GM06990 (cell line): ENCODE data around the gene TSKS.

Experiments
- DNase-seq: peaks from one replicate; pipeline ENCODE4 v3.0.0-alpha.2; 2011; ENCODE audit not compliant: insufficient read length; ENCODE audit errors: extremely low read depth
- H3K27me3 ChIP-seq: replicated peaks from 2 replicates; pipeline ENCODE4 v1.6.0; 2011; ENCODE audit warnings: low read length; ENCODE audit not compliant: control insufficient read depth, insufficient read depth
- H3K36me3 ChIP-seq: 2 replicates; pipeline ENCODE4 v1.5.1; 2011; ENCODE audit warnings: low read length; ENCODE audit not compliant: control insufficient read depth, insufficient read depth
- H3K4me3 ChIP-seq: replicated peaks from 2 replicates; pipeline ENCODE4 v1.5.1; 2011; ENCODE audit warnings: low read depth, mild to moderate bottlenecking, control low read depth, low read length
- TF ChIP-seq, protein P1 (sequence below): IDR thresholded peaks from 2 replicates; pipeline ENCODE4 v1.5.1; 2011; ENCODE audit warnings: low read length, control low read depth, mild to moderate bottlenecking, inconsistent platforms; ENCODE audit not compliant: insufficient read depth, poor library complexity, severe bottlenecking

TSKS gene

DNA sequence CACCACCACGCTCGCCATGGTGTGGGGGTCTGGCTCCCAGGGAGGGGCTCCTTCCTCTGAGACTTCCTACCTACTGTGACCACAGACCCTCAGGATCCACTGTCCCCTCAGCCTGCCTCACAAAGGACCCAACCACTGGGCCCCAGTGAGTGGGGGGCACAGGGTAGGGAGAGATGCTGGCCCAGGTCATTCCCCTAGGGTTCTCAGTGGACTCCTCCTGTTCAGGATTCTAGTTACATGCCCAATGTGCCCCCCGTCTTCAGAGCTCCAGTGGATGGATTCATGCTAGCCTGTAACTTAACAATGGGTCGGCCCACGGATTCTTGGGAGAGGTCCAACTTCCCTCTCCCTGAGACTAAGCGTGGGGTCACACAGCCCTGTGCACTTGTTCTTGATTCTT, at the start of gene TSKS:
TSS of gene TSKS (minus strand) at position 77 of the 400 bp plus-strand sequence. CDS start at position 18, 59 bp downstream.
- TF ChIP-seq, protein P1, sequence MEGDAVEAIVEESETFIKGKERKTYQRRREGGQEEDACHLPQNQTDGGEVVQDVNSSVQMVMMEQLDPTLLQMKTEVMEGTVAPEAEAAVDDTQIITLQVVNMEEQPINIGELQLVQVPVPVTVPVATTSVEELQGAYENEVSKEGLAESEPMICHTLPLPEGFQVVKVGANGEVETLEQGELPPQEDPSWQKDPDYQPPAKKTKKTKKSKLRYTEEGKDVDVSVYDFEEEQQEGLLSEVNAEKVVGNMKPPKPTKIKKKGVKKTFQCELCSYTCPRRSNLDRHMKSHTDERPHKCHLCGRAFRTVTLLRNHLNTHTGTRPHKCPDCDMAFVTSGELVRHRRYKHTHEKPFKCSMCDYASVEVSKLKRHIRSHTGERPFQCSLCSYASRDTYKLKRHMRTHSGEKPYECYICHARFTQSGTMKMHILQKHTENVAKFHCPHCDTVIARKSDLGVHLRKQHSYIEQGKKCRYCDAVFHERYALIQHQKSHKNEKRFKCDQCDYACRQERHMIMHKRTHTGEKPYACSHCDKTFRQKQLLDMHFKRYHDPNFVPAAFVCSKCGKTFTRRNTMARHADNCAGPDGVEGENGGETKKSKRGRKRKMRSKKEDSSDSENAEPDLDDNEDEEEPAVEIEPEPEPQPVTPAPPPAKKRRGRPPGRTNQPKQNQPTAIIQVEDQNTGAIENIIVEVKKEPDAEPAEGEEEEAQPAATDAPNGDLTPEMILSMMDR = no peak
- no peak for DNase-seq
- H3K4me3 ChIP-seq = no peak within 1 kb of the TSS
- H3K36me3 ChIP-seq = no peaks in the 10 kb centered on the region
- no peaks in the 10 kb centered on the region for H3K27me3 ChIP-seq

GRCh38 chr19:49812452-49812996, 49.4 kb upstream of the TSKS start:
- Histone ChIP-seq H3K36me3 (peaks cover 1% of the 10 kb centered on the region; the same call in 1 of the 2 replicates), H3K4me3 (peak overlapping the region; percentile 77), H3K27me3 (no peaks in the 10 kb centered on the region)
- TF ChIP-seq, protein P1 = no peak
- no peak for DNase-seq

- TF ChIP-seq, protein P1 = no peak
- Histone ChIP-seq H3K4me3 (no peak overlapping the region), H3K36me3 (peaks cover 2% of the 10 kb centered on the region; the same call in 1 of the 2 replicates), H3K27me3 (no peaks in the 10 kb centered on the region)
- DNase-seq = no peak
Measured at GRCh38 chr19:49811328-49811727, 48.2 kb upstream of the TSKS start.

DNA sequence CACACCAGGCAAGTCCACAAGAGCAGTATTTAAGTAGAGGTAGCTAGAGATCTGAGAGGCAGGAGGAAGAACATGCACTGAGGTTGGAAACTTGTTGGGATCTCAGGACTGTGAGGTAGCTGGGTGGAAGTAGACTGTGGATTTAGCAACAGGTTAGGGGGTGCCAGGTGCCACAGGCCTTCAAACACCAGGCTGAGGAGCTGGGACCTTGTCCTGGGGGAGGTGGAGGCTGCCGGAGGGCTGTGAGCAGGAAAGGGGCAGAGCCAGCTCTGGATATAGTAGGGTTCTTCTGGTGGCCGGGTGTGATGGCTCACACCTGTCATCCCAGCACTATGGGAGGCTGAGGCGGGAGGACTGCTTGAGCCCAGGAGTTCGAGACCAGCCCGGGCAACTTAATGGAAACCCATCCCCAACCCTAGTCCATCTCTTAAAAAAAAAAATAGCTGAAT, 46.9 kb upstream of the TSKS start:
- no peak for DNase-seq
- no peak overlapping the region for H3K4me3 ChIP-seq
- no peaks in the 10 kb centered on the region for H3K27me3 ChIP-seq
- TF ChIP-seq, protein P1 = no peak
- peaks cover 2% of the 10 kb centered on the region for H3K36me3 ChIP-seq

- DNase-seq = no peak
- Histone ChIP-seq H3K4me3 (peak overlapping the region; percentile 69), H3K36me3 (peaks cover 2% of the 10 kb centered on the region), H3K27me3 (no peaks in the 10 kb centered on the region)
- TF ChIP-seq, protein P1 = peak; percentile 31
Measured at GRCh38 chr19:49809160-49809940, 46.2 kb upstream of the TSKS start.
